Neural cell (in vitro differentiated cells): ENCODE results near the gene USP22.

Experiments used
- CTCF ChIP-seq: fragments of 450-650 bp; IDR thresholded peaks from 2 replicates; pipeline ENCODE4 v1.5.1; 2014; ENCODE audit warnings: antibody characterized with exemption, mild to moderate bottlenecking, moderate library complexity; ENCODE audit not compliant: poor library complexity, severe bottlenecking
- EP300 ChIP-seq: fragments of 450-650 bp; conservative IDR thresholded peaks from 2 replicates; pipeline ENCODE4 v1.6.1; 2014; ENCODE audit warnings: antibody characterized with exemption, mild to moderate bottlenecking, moderate library complexity; ENCODE audit not compliant: poor library complexity, severe bottlenecking
- EZH2 ChIP-seq: fragments of 200-600, 300-800 bp; shearing (Covaris generic), sonication (generic); IDR thresholded peaks from 2 replicates; pipeline ENCODE4 v1.6.1; 2014; ENCODE audit warnings: antibody characterized with exemption, low read length, borderline replicate concordance, mild to moderate bottlenecking; ENCODE audit not compliant: insufficient read depth, poor library complexity, severe bottlenecking
- MXI1 ChIP-seq: fragments of 450-650 bp; conservative IDR thresholded peaks from 2 replicates; pipeline ENCODE4 v1.6.1; 2014; ENCODE audit warnings: antibody characterized with exemption, mild to moderate bottlenecking; ENCODE audit not compliant: poor library complexity, severe bottlenecking
- POLR2AphosphoS5 ChIP-seq: IDR thresholded peaks from 2 replicates; pipeline ENCODE4 v1.6.1; 2012
- RAD21 ChIP-seq: fragments of 450-650 bp; conservative IDR thresholded peaks from 2 replicates; pipeline ENCODE4 v1.6.1; 2014; ENCODE audit warnings: antibody characterized with exemption, mild to moderate bottlenecking, moderate library complexity
- REST ChIP-seq: IDR thresholded peaks from 2 replicates; pipeline ENCODE4 v1.6.1; 2012; ENCODE audit warnings: borderline replicate concordance
- SMC3 ChIP-seq: fragments of 450-650 bp; conservative IDR thresholded peaks from 2 replicates; pipeline ENCODE4 v1.6.1; 2014; ENCODE audit warnings: antibody characterized with exemption, mild to moderate bottlenecking, moderate library complexity; ENCODE audit not compliant: poor library complexity
- TAF1 ChIP-seq: IDR thresholded peaks from 2 replicates; pipeline ENCODE4 v1.6.1; 2012; ENCODE audit warnings: low read depth

GRCh38 chr17:20981046-20981920, 61.5 kb downstream of the USP22 start:
- TF ChIP-seq CTCF (no peak), EP300 (no peak), RAD21 (no peak), POLR2AphosphoS5 (no peak), EZH2 (no peak), TAF1 (no peak), REST (no peak), MXI1 (no peak), SMC3 (no peak)
